Suprapubic skin (tissue), 4 donors: ENCODE results near the gene RNU1-1.
"Not testable (repeated sequence)": the region's sequence is repeated elsewhere in the genome, so short reads cannot be mapped to it uniquely, and the experiment has no call there.

Source experiments
- CTCF ChIP-seq, 2 donors: fragments of 200-600 bp in 1 of 2; fragments of 450-650 bp in 1 of 2; sonication (generic) in 1 of 2; IDR thresholded peaks; one replicate each; pipeline ENCODE4 v1.5.1; 2016 to 2019; ENCODE audit warnings: antibody characterized with exemption in 2 of 2, mild to moderate bottlenecking in 1 of 2, moderate library complexity in 1 of 2
- EP300 ChIP-seq: sonication (generic); formaldehyde crosslinking; IDR thresholded peaks from one replicate; pipeline ENCODE4 v1.6.1; 2017; ENCODE audit warnings: antibody characterized with exemption
- POLR2A ChIP-seq, 2 donors: fragments of 450-650 bp; IDR thresholded peaks; one replicate each; pipeline ENCODE4 v1.6.1; 2017; ENCODE audit warnings: antibody characterized with exemption in 2 of 2, mild to moderate bottlenecking in 2 of 2, moderate library complexity in 2 of 2
- POLR2AphosphoS5 ChIP-seq, 3 donors: sonication (generic); formaldehyde crosslinking; IDR thresholded peaks; one replicate each; pipeline ENCODE4 v1.6.1; 2017; ENCODE audit warnings: antibody characterized with exemption in 3 of 3

GRCh38 chr1:16534239-16534828 is 20.2 kb upstream of the RNU1-1 start:
- not testable (repeated sequence) for TF ChIP-seq POLR2A (IDR thresholded peaks at IDR 0.05); CTCF (IDR thresholded peaks at IDR 0.05); POLR2AphosphoS5 (IDR thresholded peaks at IDR 0.05); EP300
